Amniotic stem cell (primary cell): ENCODE data around the gene ZCCHC7.

Experiments used
- DNase-seq: peaks from one replicate; lab custom pipeline; 2025; lab: John Stamatoyannopoulos, UW

Gene ZCCHC7

DNA sequence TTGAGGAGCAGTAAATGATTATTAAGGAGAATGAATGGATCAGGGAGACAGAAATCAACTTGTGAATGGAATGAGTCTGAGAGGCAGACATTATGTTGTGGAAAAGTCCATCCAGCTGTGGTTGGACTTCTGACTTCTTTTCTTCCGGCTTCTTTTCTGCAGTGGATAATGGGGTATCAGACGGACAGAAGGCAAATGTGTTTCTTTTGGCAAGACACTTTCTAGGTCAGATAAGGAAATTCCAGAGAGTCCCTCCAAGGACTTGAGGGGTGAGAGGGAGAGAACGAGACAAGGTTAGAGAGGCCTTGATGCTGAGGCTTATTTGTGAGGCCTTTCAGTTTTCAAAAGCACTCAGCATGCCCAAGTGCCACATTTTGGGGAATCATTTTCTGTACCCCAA lies 285.0 kb downstream of the ZCCHC7 start:
- no peak for DNase-seq

DNA sequence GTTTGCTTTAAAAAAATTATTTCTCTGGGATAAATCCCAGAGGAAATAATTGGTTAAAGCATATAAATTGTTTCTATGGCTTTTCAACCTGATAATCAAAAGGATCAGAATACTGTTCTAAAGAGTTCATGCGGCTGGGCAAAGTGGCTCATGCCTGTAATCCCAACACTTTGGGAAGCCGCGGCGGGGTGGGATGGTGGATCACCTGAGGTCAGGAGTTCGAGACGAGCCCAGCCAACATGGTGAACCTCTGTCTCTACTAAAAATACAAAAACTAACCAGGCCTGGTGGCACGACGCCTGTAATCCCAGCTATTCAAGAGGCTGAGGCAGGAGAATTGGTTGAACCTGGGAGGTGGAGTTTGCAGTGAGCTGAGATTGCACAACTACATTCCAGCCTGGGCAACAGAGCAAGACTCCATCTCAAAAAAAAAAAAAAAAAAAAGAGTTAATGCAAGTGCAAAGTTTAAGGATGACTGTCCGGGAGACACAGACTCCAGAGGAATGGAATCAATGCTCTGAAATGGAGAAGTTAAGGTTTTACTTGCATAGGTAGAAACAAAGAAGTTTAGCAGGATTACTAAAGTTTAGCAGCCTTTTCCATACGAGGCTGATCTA lies 285.5 kb downstream of the ZCCHC7 start:
- no peak for DNase-seq

DNA sequence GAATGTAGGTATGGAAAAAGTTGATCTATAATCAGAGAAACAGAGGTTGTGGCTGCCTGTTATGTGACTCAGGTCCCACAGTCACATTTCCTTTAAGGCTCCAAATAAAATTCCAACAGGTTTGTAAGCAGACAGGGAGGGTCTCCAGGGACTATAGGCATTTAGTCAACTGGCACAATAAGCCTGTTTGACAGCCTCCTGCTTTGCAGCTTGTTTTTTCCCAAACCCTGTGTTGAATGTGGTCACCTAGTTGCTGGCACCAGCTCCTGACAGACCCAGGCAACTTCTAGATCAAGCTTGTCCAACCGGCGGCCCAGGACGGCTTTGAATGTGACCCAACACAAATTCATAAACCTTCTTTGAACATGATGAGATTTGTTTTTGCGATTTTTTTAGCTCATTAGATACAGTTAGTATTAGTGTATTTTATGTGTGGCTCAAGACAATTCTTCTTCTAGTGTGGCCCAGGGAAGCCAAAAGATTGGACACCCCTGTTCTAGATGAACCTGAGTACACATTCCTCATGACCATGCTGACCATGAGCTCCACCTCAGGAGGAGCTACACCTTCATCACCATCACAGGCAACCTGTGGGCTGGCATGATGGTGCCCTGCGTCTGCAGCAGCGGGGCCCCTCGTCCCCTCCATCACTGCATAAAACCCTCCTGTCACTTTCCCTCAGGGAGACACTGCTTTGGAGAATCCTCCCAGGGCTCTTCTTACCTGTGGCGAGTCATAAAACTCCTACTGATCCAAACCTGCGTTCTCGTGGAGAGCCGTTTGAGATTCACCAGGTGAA lies 286.4 kb downstream of the ZCCHC7 start:
- DNase-seq: no peak

DNA sequence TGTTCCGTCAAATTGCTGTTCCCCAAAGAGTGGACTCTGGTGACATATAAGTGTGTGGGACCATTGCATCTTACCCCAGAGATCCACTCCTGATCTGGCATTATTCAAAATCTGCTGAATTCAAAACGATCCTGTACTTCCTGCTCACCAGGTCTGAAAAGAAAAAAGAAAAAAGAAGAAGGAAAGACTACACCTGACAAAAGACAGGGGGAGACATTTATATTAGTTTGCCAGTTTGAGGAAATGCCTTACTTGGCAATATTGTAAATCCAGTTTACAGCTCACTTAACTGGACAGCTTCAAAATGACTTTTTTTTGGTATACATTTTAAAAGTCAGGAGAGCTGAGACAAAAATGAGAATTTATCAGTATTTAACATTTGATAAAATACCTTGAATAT lies 287.1 kb downstream of the ZCCHC7 start:
- no peak for DNase-seq
